Kidney epithelial cell (primary cell): ENCODE measurements around the gene PSD2. TPM values are rescaled to one million over a fixed set of nuclear protein-coding genes. Genes with fewer than 3 reads are reported as not detected.

Experiments
- DNase-seq: peaks from one replicate; pipeline ENCODE4 v3.0.0-alpha.2; 2010; ENCODE audit warnings: low read depth
- H3K27me3 ChIP-seq: 2 replicates; pipeline ENCODE4 v1.6.0; 2011; ENCODE audit warnings: low read length; ENCODE audit not compliant: control insufficient read depth, insufficient read depth
- H3K36me3 ChIP-seq: 2 replicates; pipeline ENCODE4 v1.5.1; 2011; ENCODE audit warnings: low read length; ENCODE audit not compliant: control insufficient read depth, insufficient read depth
- H3K4me3 ChIP-seq: 2 replicates; pipeline ENCODE4 v1.5.1; 2011; ENCODE audit warnings: low read depth, mild to moderate bottlenecking, control low read depth, low read length
- total RNA-seq: library from RNA; depleted of rRNA; stranded (reverse); fragments of >200 nt; gene quantifications from 2 replicates; pipeline ENCODE4 v1.2.3, GENCODE V29; 2015
- TF ChIP-seq, protein P1 (sequence below): IDR thresholded peaks from 2 replicates; pipeline ENCODE4 v1.5.1; 2011; ENCODE audit warnings: mild to moderate bottlenecking, moderate library complexity, low read length, control low read depth, inconsistent platforms; ENCODE audit not compliant: insufficient read depth, poor library complexity, severe bottlenecking

PSD2 gene
- total RNA-seq, 1 donor from 2014 or later = 0.13 TPM

DNA sequence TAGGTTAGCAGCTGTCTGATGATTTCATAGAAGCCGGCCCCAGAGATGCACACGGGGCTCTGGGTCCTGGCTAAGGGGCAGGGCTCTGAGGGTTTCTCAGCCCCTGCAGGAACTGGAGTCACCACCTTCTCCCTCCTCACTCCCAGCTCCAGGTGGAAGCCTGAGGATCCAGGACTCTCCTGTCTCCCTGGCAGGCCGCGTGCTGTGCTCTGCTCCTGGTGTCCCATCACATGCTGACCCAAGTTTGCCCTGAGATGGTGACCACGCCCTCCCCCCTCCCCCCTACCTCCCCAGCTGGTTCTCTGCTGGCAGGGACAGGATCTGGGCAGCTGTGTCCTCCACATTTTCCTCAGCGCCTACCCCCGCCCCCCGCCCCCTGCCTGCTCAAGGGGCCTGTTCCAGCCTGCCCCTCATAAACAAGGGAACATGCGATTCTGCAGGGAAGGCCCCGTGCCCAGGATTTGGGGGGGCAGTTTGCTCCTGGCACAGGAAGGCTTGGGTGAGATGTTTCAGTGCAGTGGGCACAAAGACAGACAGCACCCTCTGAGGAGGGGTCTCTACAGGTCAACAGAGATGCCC is 87.4 kb downstream of the PSD2 start:
- no peak for DNase-seq
- H3K27me3 ChIP-seq = peaks cover 25% of the 10 kb centered on the region

DNA sequence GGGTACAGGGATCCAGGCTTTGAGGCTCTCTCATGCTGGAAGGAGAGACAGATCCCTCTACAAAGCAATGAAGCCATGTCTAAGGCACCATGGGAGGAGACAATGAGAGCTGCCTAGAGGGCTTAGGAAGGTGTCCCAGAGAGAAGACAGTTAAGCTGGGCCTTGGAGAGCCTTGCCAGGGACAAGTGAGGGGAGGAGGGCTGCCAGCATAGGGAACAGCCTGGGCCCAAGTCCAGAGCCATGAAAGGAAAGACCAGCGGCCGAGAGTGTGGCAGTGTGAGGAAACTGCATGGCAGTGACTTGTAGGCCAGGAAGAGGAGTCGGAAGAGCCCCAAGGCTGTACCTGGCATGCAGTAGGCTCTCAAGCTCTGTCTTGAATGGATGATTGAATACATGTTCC is 88.5 kb downstream of the PSD2 start:
- no peak for DNase-seq
- TF ChIP-seq, protein P1, sequence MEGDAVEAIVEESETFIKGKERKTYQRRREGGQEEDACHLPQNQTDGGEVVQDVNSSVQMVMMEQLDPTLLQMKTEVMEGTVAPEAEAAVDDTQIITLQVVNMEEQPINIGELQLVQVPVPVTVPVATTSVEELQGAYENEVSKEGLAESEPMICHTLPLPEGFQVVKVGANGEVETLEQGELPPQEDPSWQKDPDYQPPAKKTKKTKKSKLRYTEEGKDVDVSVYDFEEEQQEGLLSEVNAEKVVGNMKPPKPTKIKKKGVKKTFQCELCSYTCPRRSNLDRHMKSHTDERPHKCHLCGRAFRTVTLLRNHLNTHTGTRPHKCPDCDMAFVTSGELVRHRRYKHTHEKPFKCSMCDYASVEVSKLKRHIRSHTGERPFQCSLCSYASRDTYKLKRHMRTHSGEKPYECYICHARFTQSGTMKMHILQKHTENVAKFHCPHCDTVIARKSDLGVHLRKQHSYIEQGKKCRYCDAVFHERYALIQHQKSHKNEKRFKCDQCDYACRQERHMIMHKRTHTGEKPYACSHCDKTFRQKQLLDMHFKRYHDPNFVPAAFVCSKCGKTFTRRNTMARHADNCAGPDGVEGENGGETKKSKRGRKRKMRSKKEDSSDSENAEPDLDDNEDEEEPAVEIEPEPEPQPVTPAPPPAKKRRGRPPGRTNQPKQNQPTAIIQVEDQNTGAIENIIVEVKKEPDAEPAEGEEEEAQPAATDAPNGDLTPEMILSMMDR = no peak
- Histone ChIP-seq H3K36me3 (no peaks in the 10 kb centered on the region), H3K27me3 (peaks cover 28% of the 10 kb centered on the region), H3K4me3 (no peak overlapping the region)

More for the DNA sequence above, 87.4 kb downstream of the PSD2 start:
- no peaks in the 10 kb centered on the region for H3K36me3 ChIP-seq
- TF ChIP-seq, protein P1 = no peak
- no peak overlapping the region for H3K4me3 ChIP-seq

DNA sequence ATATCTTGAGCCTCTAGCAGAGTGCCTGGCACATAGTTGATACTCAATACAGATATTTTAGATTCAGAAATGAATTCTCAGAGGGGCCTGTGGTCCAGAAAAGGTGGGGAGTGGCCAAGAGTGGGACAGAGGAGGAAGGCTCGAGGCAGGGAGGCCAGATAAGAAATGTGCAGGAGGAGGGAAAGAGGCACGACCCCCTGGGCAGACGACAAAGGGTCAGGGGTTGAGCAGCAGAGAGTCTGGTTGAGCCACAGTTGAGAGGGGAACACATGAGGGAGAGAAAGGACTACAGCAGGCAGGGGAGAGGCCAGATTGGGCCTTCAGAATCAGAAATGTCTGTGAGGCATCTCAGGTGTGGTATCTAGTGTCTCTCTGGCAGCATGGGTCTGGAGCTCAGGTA is 89.1 kb downstream of the PSD2 start:
- TF ChIP-seq, protein P1 = no peak
- Histone ChIP-seq H3K36me3 (no peaks in the 10 kb centered on the region), H3K27me3 (peaks cover 28% of the 10 kb centered on the region), H3K4me3 (no peak overlapping the region)
- DNase-seq = no peak

DNA sequence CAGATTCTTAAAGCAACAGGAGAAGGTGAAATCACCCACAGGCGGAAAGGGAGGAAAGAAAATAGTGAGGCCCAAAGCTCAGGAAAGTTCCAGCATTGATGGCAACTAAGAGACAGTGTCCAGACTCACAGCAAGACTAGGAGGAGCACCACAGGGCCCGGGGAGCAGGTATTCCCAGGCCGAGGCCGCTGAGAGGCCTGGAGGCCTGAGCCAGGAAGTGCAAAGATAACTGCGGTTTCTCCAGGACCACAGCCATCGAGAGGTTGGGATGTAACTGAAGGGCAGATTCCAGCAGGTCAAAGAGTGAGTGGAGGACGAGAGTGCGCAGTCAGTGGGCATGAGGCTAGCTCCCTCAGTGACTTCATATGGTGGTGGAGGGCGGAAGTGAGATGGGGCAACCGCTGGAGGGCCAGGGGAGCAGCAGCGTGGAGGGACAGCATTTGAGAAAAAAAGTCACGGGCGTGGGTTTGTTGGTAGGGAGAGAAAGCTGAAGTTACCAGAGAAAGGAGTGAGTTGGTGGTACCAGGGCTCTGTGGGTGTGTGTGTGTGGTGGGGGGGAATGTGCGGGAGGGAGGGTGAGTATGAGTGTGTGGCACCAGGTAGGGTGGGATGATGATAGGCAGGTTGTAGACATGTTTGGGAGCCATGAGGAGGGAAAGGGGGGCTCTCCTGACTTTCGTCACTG is 89.7 kb downstream of the PSD2 start:
- TF ChIP-seq, protein P1 = no peak
- no peak for DNase-seq
- H3K36me3 ChIP-seq = no peaks in the 10 kb centered on the region
- H3K27me3 ChIP-seq = peaks cover 25% of the 10 kb centered on the region
- H3K4me3 ChIP-seq = no peak overlapping the region

DNA sequence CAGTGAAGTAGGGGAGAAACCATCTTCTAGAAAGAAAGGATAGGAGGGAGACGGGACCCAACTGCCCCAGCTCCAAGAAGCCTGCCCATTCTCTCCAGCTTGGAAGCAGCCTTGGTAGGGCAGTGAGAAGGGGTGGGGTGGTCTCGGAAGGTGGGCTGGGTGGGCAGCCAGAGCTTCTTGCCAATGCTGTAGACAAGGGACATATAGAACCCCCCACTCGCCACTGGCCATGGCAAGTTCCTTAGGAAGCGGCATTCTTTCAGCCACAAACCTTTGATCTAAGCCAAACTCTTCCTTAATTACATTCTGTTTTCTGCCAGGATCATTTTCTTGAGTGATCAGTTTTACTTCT is 90.2 kb downstream of the PSD2 start:
- Histone ChIP-seq H3K36me3 (no peaks in the 10 kb centered on the region), H3K27me3 (peaks cover 22% of the 10 kb centered on the region), H3K4me3 (no peak overlapping the region)
- TF ChIP-seq, protein P1 = no peak
- no peak for DNase-seq

DNA sequence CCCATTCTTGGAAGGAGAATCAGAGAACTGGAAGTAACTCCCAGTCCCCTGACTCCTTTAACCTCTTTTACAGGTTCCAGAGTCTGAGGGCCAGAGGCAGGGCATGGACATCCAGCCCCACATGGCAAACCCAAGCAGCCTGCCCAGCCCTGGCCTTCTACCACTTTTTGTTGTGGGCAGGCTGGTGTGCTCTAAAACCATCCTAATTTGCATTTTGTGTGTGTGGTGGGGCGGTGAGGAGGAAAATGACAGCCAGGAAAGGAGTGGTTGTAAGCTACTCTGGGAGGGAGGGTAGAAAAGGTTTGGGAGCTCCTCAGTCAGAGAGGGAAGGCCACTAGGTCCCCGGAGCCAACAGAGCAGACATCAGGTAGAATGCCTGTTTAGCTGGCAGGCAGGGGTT is 90.6 kb downstream of the PSD2 start:
- Histone ChIP-seq H3K36me3 (no peaks in the 10 kb centered on the region), H3K27me3 (peaks cover 22% of the 10 kb centered on the region), H3K4me3 (no peak overlapping the region)
- no peak for DNase-seq
- TF ChIP-seq, protein P1 = no peak
